ENCODE measurements around the gene KIF6. TPM values are rescaled to one million over a fixed set of nuclear protein-coding genes. Genes with fewer than 3 reads are reported as not detected.

The KIF6 gene
- total RNA-seq, 4 donors from 2014 or later: 0.26 to 1.8 (median 1.6) TPM; not detected in 1

- intact Hi-C loops (cut with DNase I; ENCODE audit: low total_unique reads): no loop called here
- no peaks in the 10 kb centered on the region for H3K36me3 ChIP-seq
- H3K4me1 ChIP-seq: no peaks in the 10 kb centered on the region
- no peak overlapping the region for H3K27ac ChIP-seq
- DNase-seq: no peak
- no peak overlapping the region for H3K4me3 ChIP-seq
- H3K27me3 ChIP-seq: no peaks in the 10 kb centered on the region
- TF ChIP-seq POLR2A (IDR thresholded peaks at IDR 0.05) (no peak), CTCF (IDR thresholded peaks at IDR 0.05) (no peak)
- no peaks in the 10 kb centered on the region for H3K9me3 ChIP-seq
These were observed 30.0 kb upstream of the KIF6 start for GRCh38 chr6:39755231-39755630.

- Histone ChIP-seq H3K4me3 (no peak overlapping the region), H3K36me3 (no peaks in the 10 kb centered on the region), H3K4me1 (no peaks in the 10 kb centered on the region), H3K27me3 (no peaks in the 10 kb centered on the region), H3K9me3 (no peaks in the 10 kb centered on the region), H3K27ac (peak overlapping the region; percentile 55 to 65)
- TF ChIP-seq CTCF (IDR thresholded peaks at IDR 0.05): no peak
- peak; percentile 45 to 59 for DNase-seq
- intact Hi-C loops (cut with DNase I; ENCODE audit: low total_unique reads): no loop called here
These were observed 29.4 kb upstream of the KIF6 start for GRCh38 chr6:39754514-39755115.

GRCh38 chr6:39753725-39754045, 28.5 kb upstream of the KIF6 start:
- intact Hi-C loops (cut with DNase I; ENCODE audit: low total_unique reads): no loop called here
- DNase-seq: peak; percentile 53 to 62
- Histone ChIP-seq H3K27ac (peak overlapping the region; percentile 55 to 65), H3K4me3 (no peak overlapping the region), H3K27me3 (no peaks in the 10 kb centered on the region), H3K4me1 (no peaks in the 10 kb centered on the region), H3K9me3 (no peaks in the 10 kb centered on the region), H3K36me3 (no peaks in the 10 kb centered on the region)
- TF ChIP-seq POLR2A (IDR thresholded peaks at IDR 0.05) (no peak), CTCF (IDR thresholded peaks at IDR 0.05) (no peak)

GRCh38 chr6:39752835-39753724, 27.9 kb upstream of the KIF6 start:
- no peaks in the 10 kb centered on the region for H3K4me1 ChIP-seq
- peak; percentile 20 to 21 for DNase-seq
- peak overlapping the region; percentile 55 to 65 for H3K27ac ChIP-seq
- no peak overlapping the region for H3K4me3 ChIP-seq
- TF ChIP-seq CTCF (IDR thresholded peaks at IDR 0.05) (no peak), POLR2A (IDR thresholded peaks at IDR 0.05) (no peak)
- H3K36me3 ChIP-seq: no peaks in the 10 kb centered on the region
- no peaks in the 10 kb centered on the region for H3K27me3 ChIP-seq
- intact Hi-C loops (cut with DNase I; ENCODE audit: low total_unique reads): no loop called here
- no peaks in the 10 kb centered on the region for H3K9me3 ChIP-seq

GRCh38 chr6:39746795-39747194, 21.6 kb upstream of the KIF6 start:
- H3K4me3 ChIP-seq: no peak overlapping the region
- H3K27ac ChIP-seq: no peak overlapping the region
- H3K9me3 ChIP-seq: no peaks in the 10 kb centered on the region
- intact Hi-C loops (cut with DNase I; ENCODE audit: low total_unique reads): no loop called here
- TF ChIP-seq CTCF (IDR thresholded peaks at IDR 0.05): no peak
- no peak for TF ChIP-seq POLR2A (IDR thresholded peaks at IDR 0.05)
- no peaks in the 10 kb centered on the region for H3K4me1 ChIP-seq
- no peaks in the 10 kb centered on the region for H3K36me3 ChIP-seq
- no peaks in the 10 kb centered on the region for H3K27me3 ChIP-seq
- DNase-seq: no peak

All from uterus (tissue), 4 donors.